GM12892 (cell line): ENCODE results near the gene PRDX3.

Experiments used
- POLR2A ChIP-seq: IDR thresholded peaks from 2 replicates; pipeline ENCODE4 v1.6.1; 2011; ENCODE audit warnings: low read depth, low read length, control low read depth
- POLR2AphosphoS5 ChIP-seq: IDR thresholded peaks from 2 replicates; pipeline ENCODE4 v1.6.1; 2011; ENCODE audit warnings: low read depth, low read length, control low read depth

DNA sequence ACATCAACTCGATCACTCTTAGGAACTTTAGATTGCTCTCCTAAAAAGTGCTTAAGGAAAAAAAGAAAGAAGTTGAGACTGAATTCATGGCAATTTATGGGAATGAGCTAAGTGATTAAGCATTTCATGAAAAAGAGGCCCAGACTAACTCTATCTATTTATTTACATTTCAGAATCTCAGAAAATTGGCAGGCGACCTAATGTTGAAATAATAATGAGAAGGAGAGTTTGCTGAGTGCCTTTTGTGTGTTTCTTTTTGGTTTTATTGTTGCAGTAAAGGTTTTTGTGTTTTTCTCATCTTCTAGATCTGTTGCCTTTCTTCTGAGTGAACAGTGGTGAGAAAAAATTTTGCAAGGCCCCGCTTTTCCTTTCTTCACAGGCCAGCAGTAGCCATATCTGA, 32.6 kb upstream of the PRDX3 start:
- no peak for TF ChIP-seq POLR2A
- no peak for TF ChIP-seq POLR2AphosphoS5
